NCI-H526 (cell line): ENCODE results near the gene ARFIP2.
"Not testable (repeated sequence)": the region's sequence is repeated elsewhere in the genome, so short reads cannot be mapped to it uniquely, and the experiment has no call there.

Experiments used
- DNase-seq, 2 experiments: peaks; one replicate each; lab custom pipeline; 2025; lab: John Stamatoyannopoulos, UW

The ARFIP2 gene, protein sequence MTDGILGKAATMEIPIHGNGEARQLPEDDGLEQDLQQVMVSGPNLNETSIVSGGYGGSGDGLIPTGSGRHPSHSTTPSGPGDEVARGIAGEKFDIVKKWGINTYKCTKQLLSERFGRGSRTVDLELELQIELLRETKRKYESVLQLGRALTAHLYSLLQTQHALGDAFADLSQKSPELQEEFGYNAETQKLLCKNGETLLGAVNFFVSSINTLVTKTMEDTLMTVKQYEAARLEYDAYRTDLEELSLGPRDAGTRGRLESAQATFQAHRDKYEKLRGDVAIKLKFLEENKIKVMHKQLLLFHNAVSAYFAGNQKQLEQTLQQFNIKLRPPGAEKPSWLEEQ

DNA sequence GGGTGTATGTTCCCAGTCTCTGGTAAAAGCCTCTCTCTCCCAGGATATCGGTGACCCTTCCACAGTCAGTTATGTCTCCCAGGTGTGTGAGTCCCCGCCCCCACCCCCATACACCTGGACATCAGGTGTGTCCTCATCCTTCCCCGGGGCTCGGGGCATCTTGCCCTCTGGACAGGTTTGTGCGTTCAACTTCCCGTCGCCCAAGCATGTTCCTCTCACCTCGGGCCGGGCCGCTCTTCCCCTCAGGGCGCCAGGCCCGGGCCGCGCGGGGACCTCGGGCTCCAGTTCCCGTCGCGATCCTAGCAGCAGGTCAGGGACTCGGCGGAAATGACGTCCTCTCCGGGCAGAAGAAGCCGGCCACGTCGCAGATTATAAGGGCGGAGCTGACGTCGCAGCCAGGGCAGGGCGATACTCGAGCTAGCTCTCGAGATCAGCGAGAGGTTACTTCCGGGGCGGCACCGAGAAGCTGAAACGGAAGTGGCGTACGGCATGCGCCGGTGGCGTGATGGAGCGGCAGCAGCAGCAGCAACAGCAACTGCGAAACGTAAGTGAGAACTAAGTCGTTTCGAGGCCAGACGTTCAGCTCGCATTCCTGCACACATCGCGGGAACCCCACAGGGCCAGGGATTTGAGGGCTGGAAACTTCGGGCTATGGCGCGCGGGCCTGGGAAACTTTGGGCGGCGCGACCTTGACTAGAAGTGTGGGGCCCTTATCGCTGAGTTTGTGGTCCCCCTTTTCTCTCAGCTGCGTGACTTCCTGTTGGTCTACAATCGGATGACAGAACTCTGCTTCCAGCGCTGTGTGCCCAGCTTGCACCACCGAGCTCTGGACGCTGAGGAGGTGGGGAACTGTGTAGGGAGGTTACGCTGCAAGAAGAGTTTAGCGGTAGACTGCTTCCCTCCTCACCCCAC is at the start of gene ARFIP2, which contains the start of gene TIMM10B:
Gene ARFIP2, minus strand, starts transcription at position 320 of the 912 bp plus-strand sequence. CDS start 910 bp downstream, outside the sequence.
Gene TIMM10B, plus strand, starts transcription at position 490 of the 912 bp plus-strand sequence. Its CDS starts 16 bp downstream, at position 506.
- peak; percentile 97 to 99 for DNase-seq

DNA sequence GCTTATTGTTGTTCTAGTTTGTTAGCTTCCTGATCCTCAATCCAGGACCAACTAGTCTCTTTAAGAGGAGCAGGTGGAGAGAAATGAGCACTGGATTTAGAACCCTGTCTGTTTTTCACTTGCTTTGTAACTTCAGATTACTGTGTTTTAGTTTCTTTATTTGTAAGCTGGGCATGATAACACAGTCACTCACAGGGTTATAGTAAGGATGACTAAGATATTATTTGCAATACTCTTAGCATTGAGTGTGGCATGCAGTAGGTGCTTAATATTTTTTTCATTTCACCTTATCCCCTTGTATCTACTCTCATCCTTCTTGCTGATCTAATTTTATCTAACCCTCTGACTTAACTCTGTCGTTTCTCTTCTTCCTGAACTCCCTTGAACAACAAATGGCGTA is 49.7 kb upstream of the ARFIP2 start:
- DNase-seq: no peak

DNA sequence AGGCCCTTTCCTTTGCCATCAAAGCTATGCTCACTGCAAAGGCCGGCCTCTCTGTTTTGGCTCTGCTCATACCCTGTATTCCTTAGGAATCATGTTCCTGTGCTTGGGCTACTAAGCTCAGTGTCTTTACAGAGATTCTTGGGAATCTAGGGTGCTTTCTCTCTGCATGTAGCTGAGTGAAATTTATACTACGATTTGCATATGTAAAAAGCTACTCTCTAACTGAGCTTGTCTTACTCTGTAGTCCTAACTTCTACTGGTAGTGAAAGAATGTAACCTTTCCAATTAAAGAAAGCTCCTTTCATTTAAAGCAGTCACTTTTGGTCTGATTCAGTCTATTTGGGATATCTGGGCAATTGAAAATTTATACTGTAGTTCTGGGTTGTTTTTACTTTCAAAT is 48.1 kb upstream of the ARFIP2 start:
- DNase-seq: peak; percentile 14 to 45

DNA sequence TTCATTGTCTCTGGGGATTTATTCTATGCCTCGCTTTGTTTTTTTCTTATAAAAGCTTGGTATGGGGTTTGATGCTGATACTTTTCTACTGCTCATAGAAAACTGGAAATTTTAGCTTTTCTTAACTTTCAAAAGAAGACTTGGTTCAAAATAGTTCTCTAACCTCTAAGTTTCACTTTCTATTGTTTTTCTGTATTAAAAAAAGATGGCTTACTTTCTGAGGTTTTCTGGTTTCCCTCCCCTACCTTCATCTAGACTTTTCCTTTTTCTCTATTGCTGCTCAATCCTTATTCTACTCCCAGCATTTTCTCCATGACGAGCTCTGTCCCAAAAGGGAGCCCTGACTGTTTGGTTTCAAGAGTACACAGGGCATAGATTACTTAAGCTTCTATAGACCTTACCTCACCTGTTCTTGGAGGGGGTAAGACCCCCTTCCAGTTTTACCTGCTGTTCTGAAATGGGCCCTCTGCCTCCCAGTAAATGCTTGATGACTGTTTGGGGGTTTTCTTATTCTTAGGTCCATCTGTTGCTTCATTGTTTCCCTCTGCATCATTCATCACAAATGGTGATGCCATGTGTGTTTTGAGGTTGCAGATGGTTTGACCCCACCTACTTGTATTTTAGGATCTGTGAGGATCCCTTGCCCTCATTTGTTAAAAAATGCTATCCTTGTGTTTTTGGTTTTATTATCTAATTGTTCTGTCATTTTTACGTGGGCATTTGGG is 45.4 kb upstream of the ARFIP2 start:
- DNase-seq: no peak

DNA sequence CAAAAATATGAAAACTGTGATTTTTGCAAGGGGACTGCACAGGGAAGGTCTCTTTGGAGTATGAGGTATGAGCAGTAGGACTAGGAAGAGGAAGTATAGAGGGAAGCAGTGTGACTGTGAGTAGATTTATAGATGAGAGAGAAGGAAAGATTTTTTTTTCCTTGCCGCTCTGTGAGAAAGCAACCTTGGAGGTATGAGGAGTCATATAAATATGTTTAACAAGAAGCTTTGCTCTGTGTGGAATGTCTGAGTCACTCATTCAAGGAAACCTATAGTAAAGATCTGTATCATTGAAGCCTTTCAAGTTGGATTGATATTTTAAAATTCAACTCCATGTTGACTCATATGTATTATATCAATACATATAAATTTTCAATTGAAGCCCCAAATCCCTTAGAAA is 42.1 kb upstream of the ARFIP2 start:
- no peak for DNase-seq

DNA sequence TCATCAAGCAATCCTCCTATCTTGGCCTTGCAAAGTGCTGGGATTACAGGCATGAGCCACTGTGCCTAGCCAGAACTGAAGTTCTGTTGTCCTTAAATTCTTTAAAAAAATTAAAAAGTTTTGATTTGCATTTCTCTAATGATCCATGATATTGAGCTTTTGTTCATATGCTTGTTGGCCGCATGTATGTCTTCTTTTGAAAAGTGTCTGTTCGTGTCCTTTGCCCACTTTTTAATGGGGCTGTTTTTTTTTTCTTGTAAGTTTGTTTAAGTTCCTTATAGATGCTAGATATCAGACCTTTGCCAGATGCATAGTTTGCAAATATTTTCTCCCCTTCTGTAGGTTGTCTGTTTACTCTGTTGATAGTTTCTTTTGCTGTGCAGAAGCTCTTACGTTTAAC is 40.8 kb upstream of the ARFIP2 start:
- DNase-seq: not testable (repeated sequence)

DNA sequence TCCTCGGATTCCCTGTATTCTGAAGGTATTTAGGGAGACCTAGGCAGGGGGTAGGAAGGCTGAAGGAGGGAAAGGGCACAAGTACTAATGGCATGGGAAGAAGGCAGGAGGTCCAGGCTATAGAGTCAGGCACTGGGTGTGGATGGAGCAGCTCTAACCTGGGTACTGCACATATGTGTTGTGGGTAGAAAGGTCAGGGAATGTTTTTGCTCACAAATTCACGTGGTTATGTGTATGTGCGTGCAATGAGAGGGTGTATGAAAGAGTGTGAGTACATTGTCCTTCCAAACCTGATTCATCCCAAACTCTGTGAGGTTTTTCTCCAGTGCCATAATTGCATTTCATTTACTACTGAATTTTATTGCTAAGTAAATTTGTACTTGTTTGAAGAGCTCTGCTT is 39.1 kb upstream of the ARFIP2 start:
- no peak for DNase-seq

DNA sequence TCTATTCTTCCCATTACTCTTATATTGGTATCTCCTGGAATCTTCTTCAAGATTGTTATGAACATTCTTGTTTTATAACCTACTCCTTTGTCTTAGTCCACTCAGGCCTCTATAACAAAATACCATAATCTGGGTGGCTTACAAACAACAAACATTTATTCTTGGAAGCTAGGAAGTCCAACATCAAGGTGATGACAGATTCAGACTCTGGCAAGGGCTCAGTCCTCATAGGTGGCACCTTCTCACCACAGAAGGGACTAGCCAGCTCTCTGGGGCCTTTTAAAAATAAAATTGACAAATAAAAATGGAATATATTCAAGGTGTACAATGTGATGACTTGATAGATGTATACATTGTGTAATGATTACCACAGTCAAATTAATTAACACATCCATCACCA is 35.7 kb upstream of the ARFIP2 start:
- DNase-seq: no peak

DNA sequence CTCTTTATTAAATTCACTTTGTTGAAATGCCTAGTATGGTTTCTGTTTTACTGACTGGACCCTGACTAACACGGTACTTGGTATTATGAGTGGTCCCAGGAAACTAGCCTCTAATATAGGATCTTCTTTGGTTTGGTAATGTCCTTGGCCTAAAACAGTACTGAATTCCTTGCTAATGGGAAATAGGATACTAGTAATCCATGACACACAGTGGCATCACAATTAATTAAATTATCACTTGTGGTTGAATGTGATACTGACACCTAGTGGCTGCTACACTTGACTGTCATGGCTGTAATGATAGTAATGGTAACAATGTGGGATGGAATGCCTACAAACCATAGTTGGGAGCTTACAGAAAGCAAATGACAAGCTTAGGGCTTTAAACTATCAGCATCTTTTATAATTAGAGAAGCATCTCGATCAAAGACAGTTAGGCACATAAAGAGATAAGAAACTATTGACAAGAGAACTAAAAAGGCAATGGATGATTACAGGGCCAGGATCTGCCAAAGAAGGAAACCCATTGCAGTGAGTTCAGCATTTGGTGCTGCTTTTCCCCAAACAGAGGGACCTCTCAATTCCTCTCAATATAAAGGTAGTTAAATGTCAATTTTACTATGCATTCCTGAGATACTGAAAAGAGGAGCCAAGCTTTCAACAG is 24.6 kb upstream of the ARFIP2 start:
- DNase-seq: peak in 1 of 2 experiments; percentile 64

DNA sequence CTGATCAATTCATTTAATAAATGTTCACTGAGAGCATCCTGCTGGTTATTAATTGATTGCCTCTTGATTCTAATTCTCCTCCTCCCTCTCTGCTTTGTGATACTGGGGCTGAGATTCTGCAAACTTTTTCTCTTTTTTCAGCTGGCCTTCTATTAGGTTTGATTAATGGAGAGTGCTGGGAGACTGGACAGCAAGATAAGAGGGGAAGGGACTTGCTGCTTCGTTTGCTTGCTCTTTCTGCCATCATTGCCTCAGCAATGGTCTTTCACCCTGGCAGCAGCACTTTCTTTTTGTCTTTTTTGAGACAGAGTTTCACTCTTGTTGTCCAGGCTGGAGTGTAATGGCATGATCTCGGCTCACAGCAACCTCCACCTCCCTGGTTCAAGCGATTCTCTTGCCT is 23.0 kb upstream of the ARFIP2 start:
- DNase-seq: no peak

DNA sequence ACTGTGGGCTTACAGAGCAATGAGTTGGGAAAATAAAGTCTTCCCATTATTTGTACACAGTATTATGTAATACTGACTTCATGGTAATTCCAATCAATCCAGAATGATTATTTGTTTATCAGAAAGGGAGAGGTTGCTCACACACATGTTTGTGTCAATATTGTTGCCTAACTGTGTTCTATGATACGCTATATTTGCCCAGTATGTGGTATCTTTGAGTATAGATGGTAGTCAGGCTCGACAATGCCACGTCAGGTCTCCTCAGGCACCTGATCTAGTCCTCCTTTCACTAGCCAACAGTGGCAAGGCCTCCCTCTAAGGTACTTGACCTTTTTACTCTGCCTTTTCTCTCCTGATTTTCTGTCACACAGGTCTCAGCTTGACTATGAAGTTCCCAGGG is 21.3 kb upstream of the ARFIP2 start:
- no peak for DNase-seq

DNA sequence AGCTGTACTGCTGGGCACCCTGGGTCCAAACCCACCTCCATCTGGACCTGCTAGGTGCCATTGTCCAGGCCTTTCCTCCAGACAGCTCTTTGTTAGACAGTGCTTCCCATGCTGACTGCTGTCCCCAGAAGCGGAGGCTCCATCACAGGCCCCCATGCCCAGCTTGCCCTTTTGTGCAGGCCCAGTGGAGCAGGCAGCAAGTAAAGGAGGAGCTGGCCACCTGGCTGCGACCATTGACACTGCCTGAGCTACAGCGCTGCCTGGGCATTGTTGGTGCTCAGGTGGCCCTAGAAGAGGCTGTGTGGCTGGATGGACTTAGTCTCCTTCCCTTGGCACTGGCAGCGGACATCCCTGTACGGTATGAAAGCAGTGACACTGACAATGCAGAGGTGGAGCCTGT is 17.4 kb upstream of the ARFIP2 start:
- DNase-seq: no peak

DNA sequence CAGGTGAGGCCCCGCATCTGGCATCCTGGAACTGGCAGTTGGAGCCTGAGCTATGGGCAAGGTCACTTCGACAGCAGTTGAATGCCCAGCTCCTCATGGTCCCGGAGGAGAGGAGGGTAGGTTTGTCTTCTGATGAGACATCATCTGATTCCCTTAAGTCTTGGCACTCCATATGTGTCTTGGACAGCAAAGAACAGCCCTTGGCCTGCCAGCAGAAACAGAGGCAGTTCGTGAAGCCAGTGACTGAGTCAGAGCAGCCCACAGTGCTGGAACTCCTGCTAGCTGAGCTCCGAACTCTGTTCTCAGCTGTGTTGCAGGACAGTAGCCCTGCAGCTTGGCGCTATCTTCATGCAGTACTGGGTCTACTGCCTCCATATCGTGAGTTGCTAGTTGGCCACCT is 17.0 kb upstream of the ARFIP2 start:
- DNase-seq: no peak

DNA sequence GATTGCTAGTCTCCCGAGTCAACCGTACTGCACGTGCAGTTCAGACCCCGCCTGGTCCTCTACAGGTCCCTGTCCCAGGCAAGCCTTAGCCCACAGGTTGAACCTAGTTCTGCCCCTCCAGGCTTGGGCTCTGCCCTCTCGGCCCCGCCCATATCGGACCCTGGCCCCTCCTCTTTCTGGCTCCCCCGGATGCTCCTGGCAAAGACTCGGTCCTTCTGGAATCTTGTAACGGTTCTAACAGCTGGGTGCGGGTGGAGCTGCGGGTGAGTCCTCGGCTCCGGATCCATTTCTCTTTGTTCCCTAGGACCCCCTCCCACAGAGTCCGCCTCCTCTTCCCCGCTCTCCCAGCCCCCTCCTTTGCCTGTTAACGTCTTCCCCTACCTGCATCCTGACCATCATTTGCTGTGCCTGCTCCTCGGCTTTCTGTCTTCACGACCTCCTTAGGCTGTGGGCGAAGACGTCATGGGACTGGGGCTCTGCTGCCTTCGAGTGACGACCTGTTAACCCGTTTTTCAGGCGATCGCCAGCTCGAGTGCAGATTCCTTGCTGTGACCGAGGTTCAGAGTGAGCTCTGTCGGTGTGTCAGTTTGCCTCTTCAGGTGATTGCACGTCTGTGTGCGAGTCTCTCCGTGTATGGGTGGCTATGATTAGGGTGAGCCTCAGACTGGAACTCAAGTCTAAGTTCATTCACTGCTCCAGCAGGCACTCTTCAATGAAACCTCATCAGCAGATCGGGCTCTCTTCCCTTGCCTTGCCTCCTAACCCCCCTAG is 16.1 kb upstream of the ARFIP2 start, which contains the start of gene DNHD1:
Gene DNHD1, plus strand, starts transcription at position 212 of the 771 bp plus-strand sequence. CDS start 936 bp downstream, outside the sequence.
- DNase-seq: no peak

DNA sequence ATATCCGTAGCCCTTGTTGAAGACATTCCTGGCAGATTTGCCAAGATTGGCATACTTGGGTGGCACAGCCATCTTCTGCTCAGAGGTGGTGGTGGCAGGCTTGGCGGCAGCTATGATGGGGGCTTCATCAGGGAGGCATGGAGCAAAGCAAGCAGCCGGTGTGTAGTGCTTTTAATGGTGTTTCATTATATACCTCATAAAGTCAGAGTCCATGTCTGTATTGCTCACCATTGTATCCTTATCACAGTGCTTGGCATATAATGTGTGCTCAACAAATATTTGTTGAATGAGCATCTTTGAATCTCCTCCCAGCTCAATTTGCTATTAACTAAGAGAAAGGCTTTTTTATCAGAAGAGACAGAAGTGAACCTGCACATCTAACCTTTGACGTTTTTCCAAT is 8.2 kb upstream of the ARFIP2 start:
- DNase-seq: no peak

DNA sequence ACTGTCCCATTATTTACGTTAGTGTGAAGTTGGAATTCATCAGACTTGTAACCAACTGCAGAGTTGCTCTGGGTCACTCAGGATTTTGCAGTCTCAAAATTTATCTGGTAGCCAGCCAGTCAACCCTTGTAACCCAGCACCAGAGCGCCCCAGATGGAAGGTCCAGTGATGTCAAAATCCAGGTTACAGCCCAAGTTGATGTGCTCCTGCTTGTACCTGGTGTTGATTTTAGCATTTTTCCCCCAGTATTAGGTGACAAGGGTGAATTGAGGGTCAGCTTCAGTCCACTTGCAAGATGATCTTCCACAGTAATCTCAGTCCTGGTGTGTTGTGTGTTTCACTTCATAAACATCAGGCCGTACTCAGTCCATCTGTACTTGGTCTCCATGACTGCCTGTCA is 7.7 kb upstream of the ARFIP2 start:
- DNase-seq: no peak

DNA sequence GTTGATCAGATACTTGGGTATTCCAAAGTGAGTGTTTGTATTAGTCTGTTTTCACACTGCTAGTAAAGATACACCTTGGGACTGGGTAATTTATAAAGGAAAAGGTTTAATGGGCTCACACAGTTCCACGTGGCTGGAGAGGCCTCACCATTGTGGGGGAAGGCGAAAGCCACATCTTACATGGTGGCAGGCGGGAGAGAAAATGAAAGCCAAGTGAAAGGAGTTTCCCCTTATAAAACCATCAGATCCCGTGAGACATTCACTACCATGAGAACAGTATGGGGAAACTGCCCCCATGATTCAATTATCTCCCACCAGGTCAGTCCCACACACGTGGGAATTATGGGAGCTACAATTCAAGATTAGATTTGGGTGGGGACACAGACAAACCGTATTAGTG is 7.2 kb upstream of the ARFIP2 start:
- no peak for DNase-seq

DNA sequence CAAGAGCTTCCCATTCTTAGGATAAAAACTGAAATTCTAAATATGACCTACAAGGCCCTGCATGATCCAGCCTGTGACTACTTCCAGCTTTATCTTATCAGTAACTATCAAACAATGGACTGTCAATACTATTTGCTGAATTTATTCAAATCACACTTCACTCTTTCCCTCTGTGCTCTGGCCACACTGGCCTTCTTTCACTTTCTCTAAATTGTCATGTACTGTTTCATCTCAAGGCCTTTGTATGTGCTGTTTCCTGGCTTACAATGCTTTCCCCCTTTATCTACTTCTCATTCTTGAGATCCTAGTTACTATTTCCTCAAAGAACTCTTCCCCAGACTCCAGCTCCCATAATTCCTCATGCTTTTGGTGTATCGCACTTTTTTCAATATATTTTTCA is 5.8 kb upstream of the ARFIP2 start:
- no peak for DNase-seq

DNA sequence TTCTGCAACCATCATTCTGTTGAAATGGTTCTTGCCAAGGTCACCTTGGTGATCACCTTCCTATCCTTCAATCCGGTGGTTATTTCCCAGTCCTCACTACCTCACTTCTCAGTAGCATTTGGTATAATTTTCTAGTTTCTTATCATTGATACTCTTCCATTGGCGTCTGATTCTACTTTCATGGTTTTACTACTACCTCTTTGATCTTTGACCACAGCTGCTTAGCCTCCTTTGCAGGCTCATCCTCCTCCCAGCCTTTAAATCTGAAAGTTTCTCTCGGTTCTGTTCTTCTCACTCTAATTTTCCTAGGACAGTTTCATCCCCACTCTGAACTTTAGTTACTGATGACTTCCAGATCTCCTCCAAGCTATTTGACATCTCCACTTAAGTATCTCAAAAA is 5.1 kb upstream of the ARFIP2 start:
- no peak for DNase-seq

DNA sequence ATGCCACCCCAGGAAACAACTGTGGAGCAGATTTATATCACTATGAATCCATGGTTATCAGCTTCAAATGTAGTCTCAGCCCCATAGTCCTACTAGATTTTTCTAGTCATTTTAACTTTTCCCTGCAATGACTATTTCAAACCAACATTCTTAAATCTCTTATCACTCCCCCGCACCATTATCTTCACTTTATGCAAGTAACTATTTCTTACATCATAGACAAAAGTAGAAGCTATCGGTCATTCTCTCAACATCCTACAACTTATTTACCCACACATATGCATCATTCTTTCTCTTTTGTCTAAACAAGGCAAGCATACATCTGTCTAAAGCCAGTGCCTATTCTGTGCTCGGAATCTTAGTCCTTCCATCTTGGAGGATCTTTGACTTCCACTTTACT is 4.5 kb upstream of the ARFIP2 start:
- DNase-seq: no peak

DNA sequence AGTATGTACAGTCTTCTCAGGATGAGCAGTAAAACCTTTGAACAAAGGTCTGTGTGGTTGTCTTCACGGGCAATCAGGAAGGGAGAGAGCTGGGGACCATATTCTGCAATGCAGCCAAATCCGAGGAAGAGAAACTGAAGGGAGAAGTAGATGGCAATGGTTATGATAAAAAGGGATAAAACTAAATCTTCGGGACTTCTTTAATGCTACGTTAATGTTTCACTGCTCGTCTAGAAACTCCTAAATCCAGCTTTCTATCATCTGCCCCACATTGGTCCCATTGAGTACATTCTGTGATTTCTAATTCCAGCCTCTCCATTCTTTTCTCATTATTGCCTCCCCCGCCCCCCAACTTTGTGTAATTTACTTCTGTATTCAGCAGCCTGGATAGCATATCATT is 1.9 kb upstream of the ARFIP2 start:
- no peak for DNase-seq
